Motor neuron (in vitro differentiated cells): Measurements from ENCODE around the gene MX1. TPM values are rescaled to one million over a fixed set of nuclear protein-coding genes. Genes with fewer than 3 reads are reported as not detected.

Experiments used
- ATAC-seq, 8 experiments: fragments of 200-7000 bp; cut with Tn5 transposase; replicated peaks in 6 of 8; 2 replicates each; pipeline ENCODE4 v1.8.0; 2021; ENCODE audit warnings: mild to moderate bottlenecking in 8 of 8, moderate library complexity in 8 of 8
- H3K27ac ChIP-seq, 2 donors: fragments of 250-450 bp; sonication (Bioruptor Pico); 2 replicates each; pipeline ENCODE4 v1.9.0; 2021; ENCODE audit warnings: antibody characterized with exemption in 2 of 2, mild to moderate bottlenecking in 2 of 2, moderate library complexity in 1 of 2
- H3K4me1 ChIP-seq, 2 donors: fragments of 250-450 bp; sonication (Bioruptor Pico); replicated peaks in 1 of 2; 2 replicates each; pipeline ENCODE4 v1.6.1; 2021; ENCODE audit warnings: antibody characterized with exemption in 2 of 2, mild to moderate bottlenecking in 2 of 2, moderate library complexity in 1 of 2
- H3K4me3 ChIP-seq, 5 donors: fragments of 250-450 bp; sonication (Bioruptor Pico); 2 replicates each; pipeline ENCODE4 v1.9.0; 2021; ENCODE audit warnings: antibody characterized with exemption in 5 of 5, mild to moderate bottlenecking in 5 of 5, moderate library complexity in 4 of 5
- WGBS, 10 experiments: fragments of 450-650 bp; shearing (Covaris generic); methylation state at CpG; one replicate each; pipeline ENCODE4 v1.0.0; 2022; 5-methylcytosine and 5-hydroxymethylcytosine counted together
- in situ Hi-C, 9 experiments: fragments of 400-800 bp; cut with MboI; loops; one replicate each; pipeline ENCODE4 v1.15.0; 2021; ENCODE audit warnings: low sequenced_read_pairs in 9 of 9, low pct_unique_long_range_greater_than_20kb in 2 of 9; ENCODE audit not compliant: unreplicated experiment in 9 of 9
- total RNA-seq, 8 experiments: library from RNA; unstranded; fragments of 300-600 nt; gene quantifications; 2 replicates each; pipeline versions ENCODE4 v1.2.3 to v1.2.4, GENCODE V29; 2022

Gene MX1
- total RNA-seq, 8 experiments from 2014 or later = 0.49 to 162 (median 2.5) TPM

GRCh38 chr21:41480086-41480690 lies 54.1 kb downstream of the MX1 start:
- no peak for ATAC-seq
- Histone ChIP-seq H3K4me1 (peaks cover 4 to 19% of the 10 kb centered on the region in 2 donors), H3K27ac (no peak overlapping the region), H3K4me3 (no peak overlapping the region)
- whole genome bisulfite sequencing, 10 experiments = 20 to 100% (median 76%) methylated on average over 1 to 10 of the region's 17 CpGs; no CpG with 5 or more reads in 2 of the 10 experiments
- in situ Hi-C loops = no loop called here

- in situ Hi-C loops = no loop called here
- H3K4me1 ChIP-seq = peaks cover 4 to 19% of the 10 kb centered on the region in 2 donors
- H3K4me3 ChIP-seq = no peak overlapping the region
- peak in 1 of 8 experiments; percentile 26 for ATAC-seq
- 0 to 100% (median 83%) methylated on average over 1 to 8 of the region's 8 CpGs; no CpG with 5 or more reads in 1 of the 10 experiments for WGBS, 10 experiments
- H3K27ac ChIP-seq = no peak overlapping the region
These were observed 55.2 kb downstream of the MX1 start for GRCh38 chr21:41481191-41481590.

- Histone ChIP-seq H3K4me1 (peaks cover 4 to 17% of the 10 kb centered on the region in 2 donors), H3K27ac (no peak overlapping the region), H3K4me3 (no peak overlapping the region)
- WGBS, 10 experiments = 3 to 81% (median 55%) methylated on average over 1 to 6 of the region's 6 CpGs; no CpG with 5 or more reads in 1 of the 10 experiments
- in situ Hi-C loops = no loop called here
- ATAC-seq = peak in 4 of 8 experiments; percentile 18 to 26 (median 24)
These were observed 56.3 kb downstream of the MX1 start for GRCh38 chr21:41482301-41482700.

- Histone ChIP-seq H3K27ac (no peak overlapping the region), H3K4me3 (no peak overlapping the region), H3K4me1 (peaks cover 4 to 11% of the 10 kb centered on the region in 2 donors)
- 73 to 100% (median 89%) methylated on average over 2 to 5 of the region's 6 CpGs for WGBS, 10 experiments
- in situ Hi-C loops = no loop called here
- ATAC-seq = no peak
These were observed 56.9 kb downstream of the MX1 start for GRCh38 chr21:41482980-41483379.

GRCh38 chr21:41483415-41483814 lies 57.4 kb downstream of the MX1 start:
- 17 to 97% (median 59%) methylated on average over 1 to 5 of the region's 12 CpGs; no CpG with 5 or more reads in 4 of the 10 experiments for WGBS, 10 experiments
- ATAC-seq = no peak

GRCh38 chr21:41483973-41484372 lies 57.9 kb downstream of the MX1 start:
- no peak overlapping the region for H3K4me3 ChIP-seq
- WGBS, 10 experiments = 54 to 100% (median 80%) methylated on average over 1 to 4 of the region's 4 CpGs; no CpG with 5 or more reads in 3 of the 10 experiments
- H3K4me1 ChIP-seq = peaks cover 4 to 9% of the 10 kb centered on the region in 2 donors
- in situ Hi-C loops = no loop called here
- no peak overlapping the region for H3K27ac ChIP-seq
- no peak for ATAC-seq

More at GRCh38 chr21:41483415-41483814, 57.4 kb downstream of the MX1 start:
- H3K4me3 ChIP-seq = no peak overlapping the region
- peaks cover 4 to 9% of the 10 kb centered on the region in 2 donors for H3K4me1 ChIP-seq
- H3K27ac ChIP-seq = no peak overlapping the region
- in situ Hi-C loops = no loop called here

GRCh38 chr21:41487082-41487481 lies 61.0 kb downstream of the MX1 start:
- Histone ChIP-seq H3K4me1 (peaks cover 4 to 6% of the 10 kb centered on the region in 2 donors), H3K27ac (no peak overlapping the region), H3K4me3 (no peak overlapping the region)
- 33 to 97% (median 77%) methylated on average over 1 to 5 of the region's 6 CpGs; no CpG with 5 or more reads in 2 of the 10 experiments for WGBS, 10 experiments
- in situ Hi-C loops = no loop called here
- no peak for ATAC-seq

GRCh38 chr21:41488080-41488479 lies 62.0 kb downstream of the MX1 start:
- in situ Hi-C loops = no loop called here
- Histone ChIP-seq H3K4me1 (peaks cover 4 to 5% of the 10 kb centered on the region in 2 donors), H3K27ac (no peak overlapping the region), H3K4me3 (no peak overlapping the region)
- no peak for ATAC-seq
- WGBS, 10 experiments = 0 to 97% (median 94%) methylated on average over 1 to 5 of the region's 14 CpGs; no CpG with 5 or more reads in 5 of the 10 experiments

- no peak for ATAC-seq
- no peak overlapping the region for H3K27ac ChIP-seq
- WGBS, 10 experiments = 25 to 83% (median 60%) methylated on average over 1 to 6 of the region's 7 CpGs; no CpG with 5 or more reads in 3 of the 10 experiments
- H3K4me1 ChIP-seq = peaks cover 0 to 5% of the 10 kb centered on the region in 2 donors
- in situ Hi-C loops = no loop called here
- H3K4me3 ChIP-seq = no peak overlapping the region
These were observed 63.3 kb downstream of the MX1 start for GRCh38 chr21:41489329-41489728.

- no peak for ATAC-seq
- no peak overlapping the region for H3K27ac ChIP-seq
- WGBS, 10 experiments = 0 to 89% (median 73%) methylated on average over 1 to 4 of the region's 4 CpGs; no CpG with 5 or more reads in 2 of the 10 experiments
- in situ Hi-C loops = no loop called here
- no peak overlapping the region for H3K4me3 ChIP-seq
- H3K4me1 ChIP-seq = no peaks in the 10 kb centered on the region
These were observed 64.3 kb downstream of the MX1 start for GRCh38 chr21:41490330-41490729.

GRCh38 chr21:41491412-41491811 lies 65.4 kb downstream of the MX1 start:
- 0 to 100% (median 70%) methylated on average over 1 to 5 of the region's 6 CpGs; no CpG with 5 or more reads in 5 of the 10 experiments for WGBS, 10 experiments
- H3K4me1 ChIP-seq = no peaks in the 10 kb centered on the region
- in situ Hi-C loops = no loop called here
- H3K4me3 ChIP-seq = no peak overlapping the region
- no peak for ATAC-seq
- no peak overlapping the region for H3K27ac ChIP-seq

- in situ Hi-C loops = no loop called here
- WGBS, 10 experiments = 60 to 100% (median 92%) methylated on average over 1 to 13 of the region's 16 CpGs; no CpG with 5 or more reads in 4 of the 10 experiments
- no peak overlapping the region for H3K27ac ChIP-seq
- H3K4me1 ChIP-seq = no peaks in the 10 kb centered on the region
- H3K4me3 ChIP-seq = no peak overlapping the region
- no peak for ATAC-seq
These were observed 68.2 kb downstream of the MX1 start for GRCh38 chr21:41494242-41494641.

- H3K4me3 ChIP-seq = no peak overlapping the region
- in situ Hi-C loops = no loop called here
- ATAC-seq = no peak
- 41 to 100% (median 81%) methylated on average over 1 to 6 of the region's 6 CpGs; no CpG with 5 or more reads in 2 of the 10 experiments for WGBS, 10 experiments
- H3K4me1 ChIP-seq = no peaks in the 10 kb centered on the region
- H3K27ac ChIP-seq = no peak overlapping the region
These were observed 71.0 kb downstream of the MX1 start for GRCh38 chr21:41497008-41497407.

GRCh38 chr21:41497788-41498187 lies 71.7 kb downstream of the MX1 start:
- in situ Hi-C loops = no loop called here
- H3K4me1 ChIP-seq = no peaks in the 10 kb centered on the region
- H3K27ac ChIP-seq = no peak overlapping the region
- ATAC-seq = no peak
- H3K4me3 ChIP-seq = no peak overlapping the region
- 40 to 100% (median 64%) methylated on average over 1 to 7 of the region's 8 CpGs; no CpG with 5 or more reads in 3 of the 10 experiments for WGBS, 10 experiments
